SU-DHL-6 (cell line): ENCODE data around the gene SPNS2.

ENCODE experiments used
- H2AFZ ChIP-seq: fragments of 200-600 bp; sonication (generic); 2 replicates; pipeline ENCODE4 v1.6.1; 2014; ENCODE audit warnings: low read depth, mild to moderate bottlenecking, moderate library complexity, mixed read lengths, antibody characterized with exemption, low read length; ENCODE audit not compliant: severe bottlenecking
- H3F3A ChIP-seq: fragments of 200-600 bp; shearing (Covaris generic); 2 replicates; pipeline ENCODE4 v1.6.0; 2016; ENCODE audit warnings: antibody characterized with exemption, mild to moderate bottlenecking; ENCODE audit not compliant: insufficient read depth
- H3K27ac ChIP-seq: fragments of 200-600 bp; sonication (generic); 2 replicates; pipeline ENCODE4 v1.5.1; 2016; ENCODE audit warnings: low read depth, mild to moderate bottlenecking, low read length, moderate library complexity, mixed read lengths
- H3K27me3 ChIP-seq: fragments of 200-600 bp; sonication (generic), shearing (Covaris generic); 2 replicates; pipeline ENCODE4 v1.6.0; 2014; ENCODE audit warnings: mild to moderate bottlenecking, low read length
- H3K36me3 ChIP-seq: fragments of 200-600 bp; sonication (generic); 2 replicates; pipeline ENCODE4 v1.6.1; 2014; ENCODE audit warnings: mild to moderate bottlenecking, low read length, mixed read lengths
- H3K4me2 ChIP-seq: fragments of 300-600, 200-600 bp; shearing (Covaris generic), sonication (generic); 2 replicates; pipeline ENCODE4 v1.6.0; 2014; ENCODE audit warnings: low read length, low read depth, mild to moderate bottlenecking; ENCODE audit not compliant: poor library complexity, severe bottlenecking
- H3K4me3 ChIP-seq: fragments of 200-600 bp; sonication (generic); 2 replicates; pipeline ENCODE4 v1.5.1; 2014; ENCODE audit warnings: antibody characterized with exemption, low read length, mild to moderate bottlenecking, mixed read lengths; ENCODE audit not compliant: insufficient read depth, poor library complexity, severe bottlenecking
- H3K79me2 ChIP-seq: fragments of 200-600 bp; sonication (generic); 2 replicates; pipeline ENCODE4 v1.6.1; 2014; ENCODE audit warnings: mild to moderate bottlenecking, low read length, moderate library complexity; ENCODE audit not compliant: insufficient read depth
- H3K9ac ChIP-seq: fragments of 200-600 bp; sonication (generic); 2 replicates; pipeline ENCODE4 v1.7.0; 2014; ENCODE audit warnings: mild to moderate bottlenecking, low read length
- H3K9me2 ChIP-seq: fragments of 200-600 bp; sonication (generic); replicated peaks from 2 replicates; pipeline ENCODE4 v1.6.1; 2014; ENCODE audit warnings: low read length; ENCODE audit not compliant: insufficient read depth
- H3K9me3 ChIP-seq: fragments of 200-600 bp; sonication (generic); 2 replicates; pipeline ENCODE4 v1.6.1; 2014; ENCODE audit warnings: low read length, mixed read lengths; ENCODE audit not compliant: insufficient read depth
- H4K20me1 ChIP-seq: fragments of 200-600 bp; sonication (generic); 2 replicates; pipeline ENCODE4 v1.6.1; 2014; ENCODE audit warnings: low read depth, mild to moderate bottlenecking, antibody characterized with exemption, low read length, moderate library complexity, mixed read lengths
- EZH2phosphoT487 ChIP-seq: fragments of 200-600 bp; sonication (generic), shearing (Covaris generic); conservative IDR thresholded peaks from 2 replicates; pipeline ENCODE4 v1.6.1; 2018; ENCODE audit warnings: mild to moderate bottlenecking, antibody characterized with exemption, low read length, moderate library complexity, mixed read lengths
- TF ChIP-seq, protein P1 (sequence below): fragments of 200-600 bp; sonication (generic); IDR thresholded peaks from one replicate; pipeline ENCODE4 v1.5.1; 2017; ENCODE audit warnings: antibody characterized with exemption, mild to moderate bottlenecking, low read length, moderate library complexity; ENCODE audit not compliant: insufficient read depth, poor library complexity, severe bottlenecking

Gene SPNS2

DNA sequence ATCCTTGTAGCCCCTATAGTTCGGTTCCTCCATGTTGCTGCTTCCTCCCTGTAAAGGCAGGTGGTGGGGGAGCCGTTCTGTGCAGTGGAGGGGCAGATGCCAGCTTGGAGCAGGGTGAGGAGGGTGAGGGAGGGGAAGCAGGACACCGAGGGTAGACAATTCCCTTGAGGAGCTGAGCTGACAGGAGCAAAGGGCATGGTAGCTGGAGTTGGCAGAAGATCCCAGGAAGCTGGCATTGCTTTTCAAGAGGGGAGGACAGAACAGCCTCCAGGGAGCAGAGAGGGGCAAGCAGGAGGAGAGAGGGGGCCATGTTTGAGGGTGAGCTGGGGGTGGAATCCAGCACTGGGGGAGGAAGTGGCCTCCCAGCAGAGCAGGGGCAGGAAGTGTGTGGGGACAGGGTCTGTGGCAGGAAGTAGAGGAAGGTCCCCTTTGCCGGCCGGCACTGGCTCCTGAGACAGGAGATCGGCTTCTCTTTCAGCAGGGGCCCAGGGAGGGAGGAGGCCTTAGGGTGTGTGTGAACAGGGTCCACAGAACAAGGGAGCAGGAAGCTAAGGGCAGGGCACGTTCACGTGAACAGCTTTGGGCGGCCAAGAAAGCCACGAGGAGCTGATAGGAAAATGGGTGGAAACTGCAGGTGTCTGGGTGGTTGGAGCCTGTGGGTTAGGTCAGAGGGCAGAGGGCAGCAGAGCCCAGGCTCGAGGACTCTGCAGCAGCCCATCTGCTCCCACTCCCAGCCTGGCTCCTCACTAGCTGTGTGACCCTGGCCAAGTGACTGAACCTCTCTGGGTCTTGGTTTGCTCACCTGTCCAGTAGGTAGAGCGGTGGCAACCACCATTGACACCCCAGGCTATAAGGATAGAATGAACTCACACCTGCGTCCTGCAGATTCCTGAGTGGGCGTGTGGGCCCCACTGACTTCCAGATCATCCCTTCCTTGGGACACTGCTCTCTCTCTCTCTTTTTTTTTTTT lies 17.5 kb upstream of the SPNS2 start:
- no peak for TF ChIP-seq EZH2phosphoT487
- TF ChIP-seq, protein P1, sequence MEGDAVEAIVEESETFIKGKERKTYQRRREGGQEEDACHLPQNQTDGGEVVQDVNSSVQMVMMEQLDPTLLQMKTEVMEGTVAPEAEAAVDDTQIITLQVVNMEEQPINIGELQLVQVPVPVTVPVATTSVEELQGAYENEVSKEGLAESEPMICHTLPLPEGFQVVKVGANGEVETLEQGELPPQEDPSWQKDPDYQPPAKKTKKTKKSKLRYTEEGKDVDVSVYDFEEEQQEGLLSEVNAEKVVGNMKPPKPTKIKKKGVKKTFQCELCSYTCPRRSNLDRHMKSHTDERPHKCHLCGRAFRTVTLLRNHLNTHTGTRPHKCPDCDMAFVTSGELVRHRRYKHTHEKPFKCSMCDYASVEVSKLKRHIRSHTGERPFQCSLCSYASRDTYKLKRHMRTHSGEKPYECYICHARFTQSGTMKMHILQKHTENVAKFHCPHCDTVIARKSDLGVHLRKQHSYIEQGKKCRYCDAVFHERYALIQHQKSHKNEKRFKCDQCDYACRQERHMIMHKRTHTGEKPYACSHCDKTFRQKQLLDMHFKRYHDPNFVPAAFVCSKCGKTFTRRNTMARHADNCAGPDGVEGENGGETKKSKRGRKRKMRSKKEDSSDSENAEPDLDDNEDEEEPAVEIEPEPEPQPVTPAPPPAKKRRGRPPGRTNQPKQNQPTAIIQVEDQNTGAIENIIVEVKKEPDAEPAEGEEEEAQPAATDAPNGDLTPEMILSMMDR, result no peak
- Histone ChIP-seq H3K27ac (no peak overlapping the region), H2AFZ (no peak overlapping the region), H3K9me2 (no peaks in the 10 kb centered on the region), H3F3A (no peaks in the 10 kb centered on the region), H3K9ac (no peak overlapping the region), H3K4me3 (no peak overlapping the region), H3K79me2 (no peaks in the 10 kb centered on the region), H3K4me2 (no peak overlapping the region), H3K36me3 (no peaks in the 10 kb centered on the region), H3K9me3 (no peaks in the 10 kb centered on the region), H3K27me3 (no peaks in the 10 kb centered on the region), H4K20me1 (no peaks in the 10 kb centered on the region)

DNA sequence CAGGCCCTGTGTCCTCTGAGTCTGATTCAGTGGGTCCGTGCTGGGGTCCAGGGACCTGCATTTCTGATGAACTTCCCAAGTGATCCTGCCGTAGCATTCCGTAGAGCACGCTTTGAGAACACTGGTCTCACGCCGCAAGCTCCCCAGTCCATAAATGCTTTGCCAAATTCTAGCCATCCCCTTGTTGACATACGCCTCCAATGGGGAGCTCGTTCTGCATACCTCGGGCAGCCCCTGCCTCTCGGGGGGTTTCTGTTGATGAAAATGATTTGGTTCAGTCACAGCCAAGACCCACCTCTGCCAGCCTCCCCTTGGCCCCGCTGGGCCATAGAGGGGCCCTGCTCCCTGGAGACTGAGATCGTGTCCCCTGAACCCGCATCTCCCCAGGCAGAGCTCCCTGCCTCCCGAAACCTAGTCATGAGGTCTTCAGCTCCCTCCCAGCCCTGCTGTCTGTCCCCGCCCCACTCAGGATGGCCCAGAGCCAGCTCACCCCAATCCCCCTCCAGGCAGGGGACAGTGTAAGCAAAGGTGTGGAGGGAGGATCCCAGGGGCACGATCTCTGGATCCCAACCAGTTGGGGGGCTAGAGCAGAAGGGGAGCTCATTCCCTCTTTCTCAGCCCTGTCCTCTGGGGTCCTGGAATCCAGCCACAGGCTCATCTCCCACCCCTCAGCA lies 16.2 kb upstream of the SPNS2 start:
- Histone ChIP-seq H4K20me1 (no peaks in the 10 kb centered on the region), H3K27ac (no peak overlapping the region), H3K9me2 (no peaks in the 10 kb centered on the region), H3K27me3 (no peaks in the 10 kb centered on the region), H3F3A (no peaks in the 10 kb centered on the region), H3K4me2 (no peak overlapping the region), H3K9me3 (no peaks in the 10 kb centered on the region), H3K4me3 (no peak overlapping the region), H3K79me2 (no peaks in the 10 kb centered on the region), H3K36me3 (no peaks in the 10 kb centered on the region), H2AFZ (no peak overlapping the region), H3K9ac (no peak overlapping the region)
- TF ChIP-seq EZH2phosphoT487, result no peak
- TF ChIP-seq, protein P1, result no peak

DNA sequence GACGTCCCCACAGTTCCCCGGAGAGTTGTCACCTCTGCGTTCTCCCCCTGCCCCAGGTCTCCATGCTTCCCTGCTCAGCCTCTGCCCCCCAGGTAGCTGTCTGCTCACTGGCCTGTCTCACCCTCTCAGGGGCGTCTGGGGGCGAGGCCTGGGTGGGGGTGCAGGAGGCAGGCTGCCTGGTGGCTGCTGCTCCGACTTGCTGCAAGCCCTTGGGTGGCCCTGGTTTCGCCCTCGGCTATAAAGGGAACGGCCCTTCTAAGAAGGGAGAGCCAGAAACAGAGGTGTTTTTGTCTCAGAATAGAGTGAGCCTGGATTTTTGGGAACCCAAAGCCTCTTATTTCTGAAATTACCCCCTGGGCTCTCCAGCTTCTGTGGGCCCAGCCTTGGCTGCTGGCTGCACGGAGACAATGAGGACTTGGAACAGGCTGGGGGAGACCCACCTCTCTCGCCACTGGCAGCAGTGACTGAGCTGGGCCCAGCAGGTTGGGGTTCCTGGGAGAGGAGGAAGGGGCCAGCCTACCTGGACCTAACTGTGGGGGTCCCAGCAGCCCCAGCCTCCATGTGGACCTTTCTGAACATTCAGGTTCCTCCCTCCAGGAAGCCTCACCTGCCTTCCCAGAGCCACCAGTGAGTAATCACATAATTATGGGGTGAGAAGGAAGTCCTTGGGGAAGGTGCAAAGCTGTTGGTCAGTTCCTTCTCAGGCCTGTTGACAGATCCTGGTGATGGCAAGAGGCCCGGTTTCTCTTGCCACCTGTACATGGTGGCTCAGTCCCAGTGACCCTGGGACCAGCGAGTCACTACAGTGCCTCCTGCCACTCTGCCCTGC lies 15.5 kb upstream of the SPNS2 start:
- H3K4me3 ChIP-seq, result no peak overlapping the region
- H3K9me3 ChIP-seq, result no peaks in the 10 kb centered on the region
- no peak overlapping the region for H3K4me2 ChIP-seq
- no peak overlapping the region for H3K27ac ChIP-seq
- TF ChIP-seq, protein P1, result no peak
- no peak for TF ChIP-seq EZH2phosphoT487
- no peak overlapping the region for H2AFZ ChIP-seq
- no peaks in the 10 kb centered on the region for H4K20me1 ChIP-seq
- no peaks in the 10 kb centered on the region for H3F3A ChIP-seq
- no peaks in the 10 kb centered on the region for H3K79me2 ChIP-seq
- H3K36me3 ChIP-seq, result no peaks in the 10 kb centered on the region
- H3K9ac ChIP-seq, result no peak overlapping the region
- no peaks in the 10 kb centered on the region for H3K9me2 ChIP-seq
- H3K27me3 ChIP-seq, result no peaks in the 10 kb centered on the region
